Activated CD8-positive, alpha-beta memory T cell treated with anti-CD3 and anti-CD28 coated beads, Interleukin-2, amount 50 U/mL, for 48 hours (primary cell): ENCODE results near the gene SLC24A4.

ENCODE experiments used
- DNase-seq: peaks from one replicate; pipeline ENCODE4 v3.0.0-alpha.2; 2020

SLC24A4 gene, protein sequence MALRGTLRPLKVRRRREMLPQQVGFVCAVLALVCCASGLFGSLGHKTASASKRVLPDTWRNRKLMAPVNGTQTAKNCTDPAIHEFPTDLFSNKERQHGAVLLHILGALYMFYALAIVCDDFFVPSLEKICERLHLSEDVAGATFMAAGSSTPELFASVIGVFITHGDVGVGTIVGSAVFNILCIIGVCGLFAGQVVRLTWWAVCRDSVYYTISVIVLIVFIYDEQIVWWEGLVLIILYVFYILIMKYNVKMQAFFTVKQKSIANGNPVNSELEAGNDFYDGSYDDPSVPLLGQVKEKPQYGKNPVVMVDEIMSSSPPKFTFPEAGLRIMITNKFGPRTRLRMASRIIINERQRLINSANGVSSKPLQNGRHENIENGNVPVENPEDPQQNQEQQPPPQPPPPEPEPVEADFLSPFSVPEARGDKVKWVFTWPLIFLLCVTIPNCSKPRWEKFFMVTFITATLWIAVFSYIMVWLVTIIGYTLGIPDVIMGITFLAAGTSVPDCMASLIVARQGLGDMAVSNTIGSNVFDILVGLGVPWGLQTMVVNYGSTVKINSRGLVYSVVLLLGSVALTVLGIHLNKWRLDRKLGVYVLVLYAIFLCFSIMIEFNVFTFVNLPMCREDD

DNA sequence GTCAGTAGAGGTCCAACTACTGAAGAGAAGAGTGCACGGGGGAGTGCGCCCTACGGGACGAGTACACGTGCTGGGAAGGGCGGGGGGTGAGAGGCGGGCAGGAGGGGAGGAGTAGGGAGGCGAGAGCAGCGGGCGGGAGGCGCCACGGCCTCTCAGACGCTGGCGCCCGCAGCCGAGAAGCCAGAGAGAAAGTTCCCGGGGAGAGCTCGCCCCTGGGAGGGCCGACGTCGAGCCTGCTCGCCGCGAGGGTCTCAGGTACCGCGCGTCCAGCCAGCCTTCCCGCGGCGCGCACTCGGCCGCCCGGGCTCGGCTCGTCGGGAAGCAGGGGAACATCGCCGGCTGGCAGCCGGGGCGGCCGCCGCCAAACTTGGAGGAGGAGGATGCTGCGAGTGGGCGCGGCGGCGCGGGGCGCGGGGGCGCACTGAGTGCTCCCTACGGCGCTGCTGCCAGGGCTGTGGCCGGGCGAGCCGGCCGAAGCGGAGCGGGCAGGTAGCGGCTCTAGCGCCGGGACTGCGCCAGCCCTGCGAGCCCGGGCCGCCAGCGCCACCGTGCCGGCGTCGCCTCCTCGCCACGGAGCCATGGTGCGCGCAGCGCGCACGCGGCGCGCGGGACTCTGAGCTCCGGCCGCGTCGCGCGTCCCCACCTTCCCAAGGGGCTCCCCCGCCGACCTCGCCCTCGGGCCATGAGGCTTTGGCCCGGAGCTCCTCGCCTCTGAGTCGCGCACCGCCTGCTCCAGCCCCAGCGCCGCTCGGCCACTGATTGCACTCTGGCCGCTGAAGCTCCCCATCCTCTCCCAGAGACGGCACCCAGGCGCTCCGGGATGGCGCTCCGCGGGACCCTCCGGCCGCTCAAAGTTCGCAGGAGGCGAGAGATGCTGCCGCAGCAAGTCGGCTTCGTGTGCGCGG lies at the start of gene SLC24A4:
Gene SLC24A4 (plus strand): TSS at position 155 of the 905 bp plus-strand sequence. CDS start 666 bp downstream, at position 821.
- no peak for DNase-seq

DNA sequence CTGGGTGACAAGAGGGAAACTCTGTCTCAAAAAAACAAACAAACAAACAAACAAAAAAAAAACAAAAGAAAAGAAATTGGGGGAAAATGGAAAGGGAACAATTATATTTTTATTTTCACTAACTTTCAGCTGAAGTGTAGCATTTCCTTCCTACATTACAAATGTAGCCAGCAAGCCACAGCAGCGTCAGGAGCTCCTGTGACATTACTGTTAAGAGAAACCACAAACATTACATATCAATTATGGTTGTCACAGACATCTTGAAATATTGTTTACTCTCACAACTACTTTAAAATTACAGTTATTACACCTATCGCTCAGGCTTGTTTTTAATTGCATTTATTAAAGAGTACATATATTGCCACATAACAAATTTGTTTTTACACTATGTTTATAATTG lies 49.8 kb upstream of the SLC24A4 start:
- no peak for DNase-seq

DNA sequence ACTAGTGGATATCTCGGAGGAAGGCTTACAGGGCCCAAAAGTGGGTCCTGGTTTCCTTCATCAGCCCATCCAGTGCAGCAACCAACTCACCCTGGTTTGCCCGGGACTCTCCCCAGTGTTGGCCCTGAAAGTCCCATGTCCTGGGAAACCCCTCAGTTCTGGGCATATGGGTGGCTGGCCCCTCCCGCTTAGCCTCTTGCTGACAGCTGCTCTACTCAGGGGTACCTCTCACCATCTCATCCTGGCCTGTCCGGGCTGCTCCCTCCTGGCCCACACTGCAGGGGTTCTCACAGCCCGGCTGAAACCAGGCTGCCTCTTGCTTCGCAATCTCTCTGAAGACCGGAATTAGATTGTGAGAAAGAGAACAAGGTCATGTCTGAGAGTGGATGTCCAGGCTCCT lies 48.9 kb upstream of the SLC24A4 start:
- no peak for DNase-seq

DNA sequence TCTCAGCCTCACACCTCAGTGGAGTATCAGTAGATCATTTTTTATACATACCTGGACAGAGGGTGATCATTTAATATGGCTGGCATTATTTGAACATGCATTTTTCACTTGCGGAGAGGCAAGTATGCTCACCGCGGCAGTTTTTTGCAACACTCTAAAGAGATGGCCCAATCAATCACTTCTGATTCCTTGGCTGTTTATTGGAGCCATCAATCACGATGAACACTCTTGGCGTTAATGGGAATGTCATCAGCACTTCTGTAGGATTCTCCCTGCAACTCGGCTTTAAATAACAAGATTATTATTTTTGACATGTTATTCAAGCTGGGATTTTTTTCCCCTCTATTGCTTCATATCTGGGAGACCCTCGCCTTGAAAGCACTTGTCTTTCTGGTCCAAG lies 46.9 kb upstream of the SLC24A4 start:
- DNase-seq = no peak

DNA sequence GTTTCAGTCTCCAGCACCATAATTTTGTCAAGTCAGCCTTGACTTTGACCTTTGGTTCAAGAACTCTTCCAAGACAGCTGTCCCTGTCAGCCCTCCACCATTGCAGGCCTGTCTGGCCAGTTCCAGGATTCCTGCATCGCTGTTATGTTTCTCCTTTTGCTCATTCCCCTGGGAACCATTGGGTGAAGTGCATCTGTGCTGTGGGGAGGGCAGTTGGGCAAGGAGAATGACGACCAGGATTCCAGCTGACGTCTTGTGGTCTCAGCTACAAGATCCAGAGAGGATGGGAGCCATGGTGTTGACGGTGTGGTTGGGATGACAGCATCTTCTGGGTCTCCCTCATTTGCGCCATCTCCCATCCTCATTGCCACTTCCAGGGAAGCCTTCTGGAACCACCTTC lies 45.9 kb upstream of the SLC24A4 start:
- no peak for DNase-seq

DNA sequence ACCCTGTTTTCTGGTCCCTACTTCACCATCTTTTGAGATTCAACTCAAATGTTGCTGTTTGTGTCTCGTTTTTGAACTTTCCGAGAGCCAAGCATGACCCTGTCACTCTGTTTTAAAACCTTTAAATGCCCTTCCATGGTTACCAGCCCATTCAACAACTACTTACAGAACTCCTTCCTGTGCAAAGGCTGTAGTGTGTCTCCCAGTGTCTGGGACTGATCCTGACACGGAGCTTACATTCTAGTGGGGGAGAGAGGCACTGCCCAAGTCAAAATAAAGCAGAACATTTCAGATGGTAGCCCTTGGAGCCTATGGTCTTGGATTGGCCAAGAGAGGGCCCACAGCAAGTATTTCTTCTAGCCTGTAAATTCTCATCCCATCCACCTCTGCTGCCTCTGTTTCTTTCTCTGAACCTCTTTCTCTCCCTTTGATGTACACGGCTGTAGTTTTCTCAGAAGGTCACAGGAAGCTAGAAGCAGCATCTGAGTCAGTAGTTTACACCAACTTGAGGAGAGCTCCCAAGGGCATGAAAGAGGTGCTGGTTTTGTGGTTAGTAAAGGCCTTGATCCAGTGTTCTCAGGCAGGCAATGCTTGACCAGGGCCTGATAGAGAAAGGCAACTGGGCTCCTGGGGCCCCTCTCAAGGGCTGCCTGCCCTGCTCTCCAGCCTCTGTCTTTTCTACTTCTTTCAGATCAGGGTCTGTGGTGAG lies 42.3 kb upstream of the SLC24A4 start:
- no peak for DNase-seq

DNA sequence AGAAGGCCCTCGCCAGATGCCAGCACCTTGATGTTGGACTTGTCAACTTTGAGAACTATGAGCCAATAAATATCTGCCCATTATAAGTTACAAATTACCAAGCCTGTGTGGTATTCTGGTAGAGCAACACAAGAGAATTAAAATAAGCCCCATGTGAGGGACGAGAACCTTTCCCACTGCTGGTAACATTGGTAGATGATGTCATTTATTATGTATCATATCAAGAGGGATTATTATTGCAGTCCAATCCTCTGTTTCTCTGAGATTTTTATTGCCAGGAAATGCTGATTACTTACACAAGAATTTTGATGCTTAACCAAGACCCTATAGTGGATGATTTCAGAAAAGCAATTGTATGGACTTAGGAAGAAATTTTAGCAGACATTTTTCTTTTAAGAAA lies 40.3 kb upstream of the SLC24A4 start:
- DNase-seq = no peak

DNA sequence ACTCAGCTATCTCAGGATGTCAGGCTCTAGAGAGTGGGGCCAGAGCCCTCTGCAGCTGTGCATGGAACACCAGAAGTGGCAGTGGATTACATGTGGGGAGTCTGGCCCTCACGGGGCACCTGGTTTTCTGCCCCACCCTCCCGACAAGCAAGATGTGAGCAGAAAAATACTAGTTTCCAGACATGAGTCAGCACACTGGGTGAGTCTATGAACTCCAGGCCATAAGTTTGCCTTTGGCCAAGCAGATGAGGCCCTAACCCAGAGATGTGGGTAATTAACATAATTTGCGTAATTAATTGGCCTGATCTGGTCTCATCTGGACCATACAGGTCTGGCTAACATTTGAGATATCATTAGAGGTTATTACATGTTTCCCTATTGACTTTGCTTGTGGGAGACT lies 37.7 kb upstream of the SLC24A4 start:
- DNase-seq = no peak

DNA sequence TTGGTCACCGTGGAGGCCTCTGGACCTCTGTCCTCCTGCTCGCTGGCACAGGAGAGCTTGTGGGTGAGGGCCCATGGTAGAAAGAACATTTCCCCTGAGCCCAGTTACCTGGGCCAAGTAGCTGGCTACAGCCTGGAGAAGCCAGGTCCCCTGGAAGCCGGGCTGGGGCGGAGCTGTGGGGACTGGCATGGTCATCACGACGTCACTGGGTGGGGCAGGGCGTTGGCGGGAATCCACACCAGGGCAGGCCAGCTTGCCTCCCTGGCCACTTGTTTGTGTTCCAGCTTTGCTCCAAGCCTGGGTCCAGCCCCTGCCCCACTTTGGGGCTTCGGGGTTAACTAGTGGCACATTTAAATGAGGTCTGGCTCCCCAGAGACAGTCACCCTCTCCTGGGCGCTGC lies 35.0 kb upstream of the SLC24A4 start:
- no peak for DNase-seq

DNA sequence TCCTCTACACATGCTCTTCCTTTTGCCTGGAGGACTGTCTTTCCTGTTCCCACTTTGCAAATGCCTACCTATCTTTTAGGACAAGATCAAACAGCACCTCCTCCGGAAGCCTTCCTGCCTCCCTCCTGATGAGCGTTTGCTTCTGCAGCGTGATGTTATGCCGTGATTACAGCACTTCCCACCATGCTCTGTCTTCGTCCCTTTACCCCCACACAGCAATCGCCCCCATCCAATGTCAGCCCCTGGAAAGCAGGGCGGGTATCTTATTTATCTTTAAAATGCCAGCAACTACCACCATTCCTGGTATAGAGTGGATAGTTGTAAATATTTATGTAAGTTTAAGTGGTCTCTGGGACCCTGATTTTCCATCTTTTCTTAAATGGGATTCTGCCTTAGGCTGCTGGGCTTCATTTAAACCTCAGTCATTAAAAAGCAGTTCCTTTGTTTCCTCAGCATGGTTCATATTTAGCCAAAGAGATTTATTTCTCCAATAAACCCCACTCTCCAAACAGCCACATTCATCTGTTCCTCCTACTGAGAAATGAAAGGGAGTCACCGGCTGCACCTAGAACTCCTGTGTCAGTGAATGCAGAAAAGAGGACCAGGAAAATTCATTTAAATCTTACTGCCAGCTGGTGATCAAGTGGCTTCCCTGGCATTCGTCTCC lies 33.8 kb upstream of the SLC24A4 start:
- DNase-seq = no peak

DNA sequence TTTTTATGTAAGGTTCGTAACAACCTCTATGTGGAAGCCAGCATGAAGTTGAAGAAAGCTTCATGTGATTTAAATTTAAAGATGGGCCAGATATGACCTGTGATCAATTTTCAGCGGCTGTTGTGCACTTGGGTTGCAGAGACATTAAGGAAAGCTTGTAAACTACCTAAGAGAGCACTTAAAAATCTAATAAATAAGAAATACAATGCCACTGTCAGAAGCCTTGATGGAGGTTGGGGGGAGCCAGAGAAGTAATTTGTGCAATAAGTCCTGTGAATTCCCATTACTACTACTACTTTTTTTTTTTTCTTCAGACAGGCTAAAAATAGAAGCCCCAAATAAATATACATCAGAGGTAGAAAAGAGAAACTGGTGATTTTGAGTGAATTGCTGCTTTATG lies 30.3 kb upstream of the SLC24A4 start:
- DNase-seq = no peak

DNA sequence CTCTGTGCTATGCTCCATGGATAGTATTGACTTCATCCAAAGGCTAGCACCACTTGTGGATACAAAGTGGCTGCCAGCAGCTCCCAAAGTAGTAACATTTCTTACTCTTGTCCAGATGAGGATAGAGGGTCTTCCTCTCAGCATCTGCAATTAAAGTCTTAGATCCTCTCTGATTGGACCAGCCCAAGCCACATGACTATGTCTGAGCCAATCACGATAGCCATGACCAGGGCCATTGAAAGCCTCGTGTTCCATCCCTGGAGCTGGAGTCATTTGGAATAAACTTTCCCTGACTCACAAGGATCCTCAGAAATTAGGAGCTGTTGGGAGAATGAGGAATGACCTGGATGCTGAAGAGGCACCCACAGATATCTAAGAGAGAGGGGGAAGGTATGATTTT lies 28.5 kb upstream of the SLC24A4 start:
- DNase-seq = no peak

DNA sequence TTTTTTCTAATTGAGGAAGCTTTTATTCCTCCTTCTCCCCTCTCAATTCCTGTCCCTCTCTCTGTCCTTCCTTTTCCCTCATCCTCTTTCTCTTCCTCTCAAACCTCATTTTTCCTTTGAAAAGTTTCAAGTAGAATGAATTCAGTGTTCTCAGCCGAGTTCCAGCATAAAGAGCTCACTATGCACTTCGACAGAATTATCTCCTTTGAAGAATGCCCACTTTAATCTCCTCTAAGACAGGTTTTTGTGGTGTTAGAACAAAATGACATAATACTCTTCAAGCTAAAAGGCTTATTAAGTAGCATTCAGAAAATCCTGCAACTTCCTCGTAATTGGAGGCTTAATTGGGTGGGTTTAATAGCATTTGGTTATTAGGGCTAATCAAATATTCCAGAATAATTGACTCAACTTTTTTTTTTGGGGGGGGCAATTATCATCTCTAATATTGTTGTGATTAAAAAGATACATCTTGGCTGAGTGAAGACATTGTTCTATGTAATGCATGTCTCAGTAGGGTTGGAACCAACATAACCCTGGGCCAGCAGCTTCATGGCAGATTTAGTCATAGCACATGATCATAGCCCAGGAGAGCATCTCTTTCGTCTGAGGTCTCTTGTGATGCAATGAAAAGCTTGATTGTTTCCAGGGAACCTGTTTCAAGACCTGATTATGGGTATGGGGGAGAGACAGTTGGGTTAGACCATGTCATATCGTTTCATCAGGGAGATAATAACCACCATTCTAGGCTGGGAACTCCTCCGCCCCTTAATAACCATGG lies 25.0 kb upstream of the SLC24A4 start:
- no peak for DNase-seq

DNA sequence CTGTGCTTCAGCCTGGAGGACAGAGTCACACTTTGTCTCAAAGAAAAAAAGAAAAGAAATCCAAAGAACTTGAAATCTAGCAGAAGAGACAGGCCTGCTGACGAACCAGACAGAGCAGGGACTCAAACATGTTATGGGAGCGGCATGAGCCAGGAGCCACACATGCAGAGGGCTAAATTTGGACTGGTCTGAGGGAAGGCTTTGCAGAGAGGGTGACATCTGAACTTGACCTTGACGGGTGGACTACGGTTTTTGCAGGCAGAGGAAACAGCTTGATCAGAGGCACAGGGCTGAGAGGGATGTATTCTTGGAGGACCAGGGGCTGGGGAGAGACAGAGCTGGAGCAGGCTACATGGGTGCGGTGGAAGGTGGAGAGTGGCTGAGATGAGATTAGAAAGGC lies 20.5 kb upstream of the SLC24A4 start:
- no peak for DNase-seq

DNA sequence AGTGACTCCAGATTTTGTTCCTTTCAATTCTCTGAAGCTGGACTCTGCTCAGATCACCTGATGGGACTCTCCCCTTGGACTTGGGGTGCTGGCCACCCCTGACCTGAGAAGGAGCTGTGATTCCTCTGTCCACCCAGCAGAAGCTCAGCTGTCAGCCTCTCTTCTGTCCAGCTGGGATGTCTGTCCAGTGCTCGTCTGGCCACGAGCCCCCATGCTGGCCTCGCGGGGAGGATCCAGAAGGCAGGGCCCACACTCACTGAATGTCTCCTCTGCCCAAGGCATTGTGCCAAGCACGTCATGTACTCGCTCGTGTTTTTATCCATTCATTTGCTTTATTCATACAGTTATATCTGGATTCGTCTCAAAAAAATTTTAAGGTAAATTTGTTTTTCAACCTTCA lies 14.2 kb upstream of the SLC24A4 start:
- DNase-seq = no peak

DNA sequence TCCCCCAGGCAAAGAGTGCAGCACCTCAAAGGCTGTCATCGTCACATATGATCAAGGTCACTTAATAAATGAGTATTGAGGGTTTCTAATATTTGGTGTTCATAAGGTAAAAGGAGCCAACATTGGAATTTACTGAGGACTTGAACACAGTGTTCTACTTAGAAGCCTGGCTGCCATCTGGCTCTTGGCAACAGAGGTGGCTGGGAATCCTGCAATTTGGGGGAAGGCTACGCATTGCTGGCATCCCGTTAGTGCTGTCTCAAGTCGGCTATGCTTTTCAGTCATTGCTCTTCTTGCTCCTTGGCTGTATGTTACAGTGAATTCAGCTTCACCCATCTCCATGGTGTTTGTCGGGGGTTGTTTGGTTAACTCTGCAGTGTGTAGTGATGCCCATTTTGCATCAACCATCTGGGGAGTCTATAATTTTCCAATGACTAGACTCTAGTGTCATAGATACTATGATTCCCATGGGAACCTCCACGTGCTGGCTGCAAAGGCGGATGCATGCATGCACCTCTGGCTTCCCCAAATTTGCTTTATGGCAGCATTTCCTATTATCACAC lies 12.9 kb upstream of the SLC24A4 start:
- DNase-seq = no peak

DNA sequence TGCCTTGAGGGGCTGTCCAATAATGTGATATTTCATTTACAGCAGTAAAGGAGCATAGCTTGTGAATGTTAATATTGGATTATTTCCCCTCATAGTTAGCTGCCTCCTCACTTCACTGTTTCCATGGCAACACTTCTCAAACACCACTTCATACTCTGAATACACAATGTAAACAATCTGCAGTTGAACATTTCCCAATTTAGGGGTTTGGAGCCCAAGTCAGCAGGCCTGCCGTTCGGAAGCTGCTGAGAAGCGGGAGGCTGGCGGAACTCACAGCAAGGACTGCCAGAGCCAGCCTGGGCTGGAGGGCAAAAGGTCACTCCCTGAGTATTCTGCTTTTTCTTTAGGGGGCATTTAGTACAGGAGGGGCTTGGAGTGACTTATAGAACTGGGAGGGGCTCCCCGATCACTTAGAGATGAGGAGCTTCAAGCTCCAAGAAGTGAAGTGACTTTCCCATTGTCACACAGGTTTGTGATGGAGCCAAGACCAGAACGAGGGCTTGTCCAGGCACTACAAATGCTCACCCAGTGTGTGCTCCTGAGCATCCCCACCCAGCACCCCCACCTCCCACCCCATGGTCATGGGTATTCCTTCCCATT lies 12.1 kb upstream of the SLC24A4 start:
- no peak for DNase-seq

DNA sequence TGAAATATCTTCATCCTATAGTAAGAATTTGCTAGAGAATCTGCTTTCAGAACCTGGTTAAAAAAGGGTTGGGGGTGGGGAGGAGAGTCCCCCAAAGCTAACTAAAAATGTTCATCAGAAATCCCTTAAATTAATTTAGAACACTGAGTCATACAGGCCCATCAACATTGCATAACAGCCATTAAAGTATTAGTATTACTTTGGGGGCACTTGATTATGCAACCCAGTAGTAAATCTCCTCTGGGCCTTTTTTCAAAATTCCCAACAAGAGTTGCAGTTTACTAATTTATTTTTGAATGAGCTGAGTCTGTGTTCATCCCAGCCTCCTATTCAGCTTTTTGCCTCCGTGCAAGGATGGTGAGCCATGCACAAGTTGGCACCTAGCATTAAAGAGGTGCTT lies 8.8 kb upstream of the SLC24A4 start:
- no peak for DNase-seq

DNA sequence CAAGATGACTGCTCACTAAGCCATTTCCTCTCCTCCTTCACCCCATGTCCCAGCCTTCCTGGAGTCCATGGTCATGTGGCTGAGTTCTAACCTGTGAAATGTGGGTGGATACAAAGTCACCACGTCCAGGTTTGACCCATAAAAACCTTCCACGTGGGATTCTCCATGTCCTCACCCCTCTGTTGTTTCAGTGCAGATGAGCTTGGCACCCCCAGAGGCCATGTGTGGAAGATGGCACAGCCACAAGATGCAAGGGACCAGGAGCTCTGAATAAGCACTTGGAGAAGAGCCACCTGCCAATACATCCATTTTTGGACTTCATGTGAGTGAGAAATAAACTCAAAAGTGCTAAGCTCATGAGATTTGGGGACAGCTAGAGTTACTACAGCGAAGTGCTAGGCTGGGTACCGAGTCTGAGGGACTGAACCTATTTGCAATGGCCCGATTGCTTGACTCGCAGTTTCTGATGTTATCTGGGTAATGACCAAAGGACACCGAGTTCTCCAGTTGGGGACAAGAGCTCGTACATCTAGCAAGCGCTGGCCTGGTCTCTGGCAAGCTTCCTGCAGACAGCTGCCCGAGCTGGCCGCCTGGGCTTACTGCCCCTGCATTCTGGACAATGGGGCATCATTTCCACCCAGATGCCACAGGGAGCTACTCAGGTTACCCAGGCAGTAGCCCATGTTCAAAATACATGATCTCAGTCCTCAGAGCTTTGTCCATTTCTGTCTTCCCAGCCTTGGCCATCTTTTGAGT lies 7.7 kb upstream of the SLC24A4 start:
- DNase-seq = no peak

DNA sequence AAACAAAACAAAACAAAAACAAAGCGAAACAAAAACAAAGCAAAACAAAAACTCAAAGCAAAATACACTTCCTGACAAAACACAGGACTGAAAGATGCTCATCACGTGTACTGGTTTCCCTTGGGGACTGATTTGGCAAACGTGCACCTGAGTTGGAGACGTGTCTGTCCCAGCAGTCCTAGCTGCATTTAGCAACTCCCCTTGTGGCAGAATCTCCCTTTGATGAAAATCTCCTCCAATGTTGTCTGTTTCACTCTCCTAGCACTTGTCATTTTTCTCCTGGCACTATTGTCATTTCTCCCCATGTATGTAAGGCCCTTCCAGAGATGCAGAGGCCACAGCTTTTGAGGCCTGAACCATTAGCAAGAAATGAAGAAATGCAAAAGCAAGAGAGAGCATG lies 6.8 kb upstream of the SLC24A4 start:
- DNase-seq = no peak
